ENCODE data around the gene KLHL6.

DNA sequence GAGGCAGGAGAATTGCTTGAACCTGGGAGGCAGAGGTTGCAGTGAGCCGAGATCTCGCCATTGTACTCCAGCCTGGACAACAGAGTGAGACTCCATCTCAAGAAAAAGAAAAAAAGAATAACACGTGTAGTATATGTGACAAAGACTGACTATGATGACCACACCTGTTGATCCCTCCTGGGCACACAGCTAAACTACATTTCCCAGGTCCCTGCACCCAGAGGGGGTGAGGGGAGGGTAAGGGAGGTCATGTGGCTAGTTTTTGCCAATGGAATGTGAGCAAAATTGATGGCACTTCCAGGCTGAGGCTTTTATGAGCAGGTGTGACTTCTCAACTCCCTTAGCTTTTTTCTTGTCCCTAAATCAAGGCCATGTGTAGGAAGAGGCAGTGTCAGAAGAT, 58.2 kb downstream of the KLHL6 start:
- TF ChIP-seq POLR2A (IDR thresholded peaks at IDR 0.05; ENCODE audit: low read length) (no peak), GATA1 (IDR thresholded peaks at IDR 0.05; ENCODE audit: low read depth, low read length) (no peak)

All from erythroblast (primary cell).